Measurements from ENCODE around the gene ADGRL3. TPM values are rescaled to one million over a fixed set of nuclear protein-coding genes. Genes with fewer than 3 reads are reported as not detected.

Gene ADGRL3
- total RNA-seq, 2 experiments from 2014 or later, result not detected

DNA sequence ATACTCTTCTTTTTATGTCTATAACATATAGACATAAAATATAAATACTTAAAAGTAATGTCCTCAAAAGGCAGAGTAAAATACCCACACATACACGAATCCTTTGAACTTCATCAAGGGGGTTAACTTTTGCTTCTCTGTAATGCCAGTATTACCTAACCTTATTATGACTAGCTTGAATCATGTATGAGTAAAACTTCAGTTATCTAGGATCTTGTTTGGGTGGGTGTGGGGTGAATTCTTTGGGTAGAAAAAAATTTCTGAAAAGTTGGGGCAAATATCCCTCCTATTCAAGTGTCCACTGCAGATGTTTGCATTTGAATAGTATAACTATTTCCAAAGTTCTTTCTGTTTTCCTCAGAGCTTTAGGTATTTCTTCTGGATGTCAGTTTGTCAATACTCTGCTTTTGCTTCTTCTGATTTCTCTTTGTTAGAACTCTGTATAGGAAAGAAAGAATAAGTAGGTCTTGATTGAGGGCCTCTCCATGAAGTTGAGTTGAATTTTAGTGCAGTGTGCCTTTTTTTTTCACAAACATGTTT, 173.8 kb downstream of the ADGRL3 start:
- ATAC-seq (no peak), DNase-seq (no peak)
- H3K27me3 Mint-ChIP-seq, result no peaks in the 10 kb centered on the region
- POLR2A ChIA-PET, result interaction anchor here (0.7 kb wide), 1 partner anchor 116 kb away, joined by 3 read pairs; no protein-coding TSS in a partner anchor
- TF ChIP-seq, protein P1, sequence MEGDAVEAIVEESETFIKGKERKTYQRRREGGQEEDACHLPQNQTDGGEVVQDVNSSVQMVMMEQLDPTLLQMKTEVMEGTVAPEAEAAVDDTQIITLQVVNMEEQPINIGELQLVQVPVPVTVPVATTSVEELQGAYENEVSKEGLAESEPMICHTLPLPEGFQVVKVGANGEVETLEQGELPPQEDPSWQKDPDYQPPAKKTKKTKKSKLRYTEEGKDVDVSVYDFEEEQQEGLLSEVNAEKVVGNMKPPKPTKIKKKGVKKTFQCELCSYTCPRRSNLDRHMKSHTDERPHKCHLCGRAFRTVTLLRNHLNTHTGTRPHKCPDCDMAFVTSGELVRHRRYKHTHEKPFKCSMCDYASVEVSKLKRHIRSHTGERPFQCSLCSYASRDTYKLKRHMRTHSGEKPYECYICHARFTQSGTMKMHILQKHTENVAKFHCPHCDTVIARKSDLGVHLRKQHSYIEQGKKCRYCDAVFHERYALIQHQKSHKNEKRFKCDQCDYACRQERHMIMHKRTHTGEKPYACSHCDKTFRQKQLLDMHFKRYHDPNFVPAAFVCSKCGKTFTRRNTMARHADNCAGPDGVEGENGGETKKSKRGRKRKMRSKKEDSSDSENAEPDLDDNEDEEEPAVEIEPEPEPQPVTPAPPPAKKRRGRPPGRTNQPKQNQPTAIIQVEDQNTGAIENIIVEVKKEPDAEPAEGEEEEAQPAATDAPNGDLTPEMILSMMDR (IDR thresholded peaks at IDR 0.05), result no peak
- no peak overlapping the region for H3K27ac Mint-ChIP-seq
- no peaks in the 10 kb centered on the region for H3K36me3 Mint-ChIP-seq (ENCODE audit: low read depth)
- intact Hi-C loops (cut with micrococcal nuclease), result no loop called here
- H3K4me3 Mint-ChIP-seq, result no peak overlapping the region
- H3K4me1 Mint-ChIP-seq (ENCODE audit: low read depth), result no peaks in the 10 kb centered on the region
- CTCF ChIA-PET, result no interaction called here
- peaks cover 5% of the 10 kb centered on the region for H3K9me3 Mint-ChIP-seq

DNA sequence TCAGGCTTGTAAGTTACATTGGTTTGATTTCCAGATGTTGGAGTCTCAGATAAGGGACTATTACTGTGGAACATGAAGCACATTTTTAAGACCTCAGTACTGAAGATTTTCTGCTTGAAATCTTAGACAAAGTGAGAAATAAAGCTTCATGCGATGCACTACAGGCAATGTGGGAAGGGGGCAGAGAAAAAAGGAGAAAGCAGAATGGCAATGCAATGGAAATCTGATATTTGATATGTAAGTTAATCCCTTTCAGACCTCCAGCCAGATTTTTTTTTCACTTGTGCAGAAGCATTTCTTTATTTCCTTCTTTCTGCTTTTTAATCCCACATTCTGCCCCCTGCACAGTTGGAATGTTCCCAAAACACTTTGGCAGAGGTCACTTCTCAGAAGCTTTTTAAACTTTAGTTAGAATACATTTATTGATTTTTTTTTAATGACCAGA, 174.3 kb downstream of the ADGRL3 start:
- no peak overlapping the region for H3K4me3 Mint-ChIP-seq
- H3K27ac Mint-ChIP-seq, result no peak overlapping the region

DNA sequence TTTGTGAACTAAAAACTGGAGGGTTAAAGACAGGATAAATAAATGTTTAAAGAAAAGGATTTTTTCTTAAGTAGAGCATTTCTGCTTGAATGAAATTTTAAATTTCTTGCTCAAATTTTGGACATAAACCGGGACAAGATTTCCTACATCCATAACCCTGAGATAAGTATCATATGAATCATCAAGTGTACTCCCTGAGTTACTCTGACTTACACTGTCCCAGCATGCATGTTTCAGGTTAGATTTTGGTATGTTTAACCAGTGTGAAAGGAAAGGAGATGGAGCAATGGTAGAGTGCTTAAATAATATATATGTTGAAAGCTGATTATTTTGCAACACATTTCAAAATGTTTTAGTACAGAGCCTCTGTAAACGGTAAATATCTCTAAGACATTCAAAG, 175.2 kb downstream of the ADGRL3 start:
- no peak for ATAC-seq
- no peak for DNase-seq
- TF ChIP-seq, protein P1 (IDR thresholded peaks at IDR 0.05), result no peak
- H3K9me3 Mint-ChIP-seq, result peaks cover 6% of the 10 kb centered on the region
- intact Hi-C loops (cut with micrococcal nuclease), result no loop called here
- no peaks in the 10 kb centered on the region for H3K36me3 Mint-ChIP-seq (ENCODE audit: low read depth)
- no peak overlapping the region for H3K4me3 Mint-ChIP-seq
- ChIA-PET POLR2A (no interaction called here), CTCF (no interaction called here)
- no peaks in the 10 kb centered on the region for H3K4me1 Mint-ChIP-seq (ENCODE audit: low read depth)
- H3K27me3 Mint-ChIP-seq, result no peaks in the 10 kb centered on the region
- H3K27ac Mint-ChIP-seq, result no peak overlapping the region

More for the DNA sequence above, 174.3 kb downstream of the ADGRL3 start:
- POLR2A ChIA-PET, result interaction anchor here (0.7 kb wide), 1 partner anchor 117 kb away, joined by 3 read pairs; no protein-coding TSS in a partner anchor
- DNase-seq, result no peak
- Mint-ChIP-seq H3K27me3 (no peaks in the 10 kb centered on the region), H3K9me3 (peaks cover 6% of the 10 kb centered on the region), H3K36me3 (ENCODE audit: low read depth) (no peaks in the 10 kb centered on the region), H3K4me1 (ENCODE audit: low read depth) (no peaks in the 10 kb centered on the region)
- ATAC-seq, result no peak
- intact Hi-C loops (cut with micrococcal nuclease), result no loop called here
- CTCF ChIA-PET, result no interaction called here
- TF ChIP-seq, protein P1 (IDR thresholded peaks at IDR 0.05), result no peak

DNA sequence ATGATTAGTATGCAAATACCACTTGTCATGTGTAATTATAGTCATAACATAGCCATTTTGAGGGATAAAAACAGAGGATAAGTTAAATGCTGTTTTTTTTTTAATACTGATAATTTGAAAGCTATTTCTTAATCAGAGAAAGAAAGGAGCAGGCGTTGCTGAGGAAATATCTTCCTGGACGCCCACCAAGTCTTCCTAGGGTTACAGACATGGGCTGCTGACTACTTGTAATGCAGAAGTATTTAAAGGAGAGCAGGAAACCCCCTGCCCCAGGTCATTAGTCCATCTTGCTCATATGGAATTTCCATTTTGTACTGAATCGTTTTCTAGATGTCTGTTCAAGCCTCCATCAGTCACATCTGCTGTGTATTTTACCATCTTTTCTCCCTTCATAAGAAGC, 176.2 kb downstream of the ADGRL3 start:
- Mint-ChIP-seq H3K27me3 (no peaks in the 10 kb centered on the region), H3K9me3 (peaks cover 9% of the 10 kb centered on the region), H3K27ac (no peak overlapping the region), H3K4me1 (ENCODE audit: low read depth) (no peaks in the 10 kb centered on the region), H3K4me3 (no peak overlapping the region), H3K36me3 (ENCODE audit: low read depth) (no peaks in the 10 kb centered on the region)
- CTCF ChIA-PET, result interaction anchor here (1.2 kb wide), 1 partner anchor 10 kb away, joined by 3 read pairs; no protein-coding TSS in a partner anchor
- TF ChIP-seq, protein P1 (IDR thresholded peaks at IDR 0.05), result no peak
- ATAC-seq (no peak), DNase-seq (no peak)
- POLR2A ChIA-PET, result no interaction called here
- intact Hi-C loops (cut with micrococcal nuclease), result no loop called here

DNA sequence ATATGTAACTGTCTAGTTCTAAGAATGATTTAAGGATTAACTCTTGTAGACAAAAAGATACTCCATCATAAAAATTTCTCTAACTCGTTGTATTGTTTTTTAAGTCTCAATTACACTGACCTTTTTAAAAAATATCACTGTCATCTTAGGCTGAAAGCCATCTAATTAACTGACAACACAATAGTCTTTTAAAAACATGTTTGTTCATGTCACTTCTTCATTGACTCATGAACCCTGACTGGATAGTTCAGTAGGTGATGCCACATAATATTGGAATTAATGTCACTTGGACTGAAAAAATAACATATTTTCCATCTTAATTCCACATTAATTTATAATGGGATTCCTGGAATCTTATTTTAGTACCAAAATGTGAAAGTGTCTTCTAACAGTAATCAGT, 179.3 kb downstream of the ADGRL3 start:
- no peaks in the 10 kb centered on the region for H3K36me3 Mint-ChIP-seq (ENCODE audit: low read depth)
- no peak overlapping the region for H3K27ac Mint-ChIP-seq
- no peak overlapping the region for H3K4me3 Mint-ChIP-seq
- H3K4me1 Mint-ChIP-seq (ENCODE audit: low read depth), result no peaks in the 10 kb centered on the region
- no peaks in the 10 kb centered on the region for H3K27me3 Mint-ChIP-seq
- ATAC-seq (no peak), DNase-seq (no peak)
- H3K9me3 Mint-ChIP-seq, result peaks cover 8% of the 10 kb centered on the region
- intact Hi-C loops (cut with micrococcal nuclease), result no loop called here
- CTCF ChIA-PET, result no interaction called here
- TF ChIP-seq, protein P1 (IDR thresholded peaks at IDR 0.05), result no peak
- POLR2A ChIA-PET, result no interaction called here
